ENCODE data around the gene RTN4RL1.

RTN4RL1 gene

DNA sequence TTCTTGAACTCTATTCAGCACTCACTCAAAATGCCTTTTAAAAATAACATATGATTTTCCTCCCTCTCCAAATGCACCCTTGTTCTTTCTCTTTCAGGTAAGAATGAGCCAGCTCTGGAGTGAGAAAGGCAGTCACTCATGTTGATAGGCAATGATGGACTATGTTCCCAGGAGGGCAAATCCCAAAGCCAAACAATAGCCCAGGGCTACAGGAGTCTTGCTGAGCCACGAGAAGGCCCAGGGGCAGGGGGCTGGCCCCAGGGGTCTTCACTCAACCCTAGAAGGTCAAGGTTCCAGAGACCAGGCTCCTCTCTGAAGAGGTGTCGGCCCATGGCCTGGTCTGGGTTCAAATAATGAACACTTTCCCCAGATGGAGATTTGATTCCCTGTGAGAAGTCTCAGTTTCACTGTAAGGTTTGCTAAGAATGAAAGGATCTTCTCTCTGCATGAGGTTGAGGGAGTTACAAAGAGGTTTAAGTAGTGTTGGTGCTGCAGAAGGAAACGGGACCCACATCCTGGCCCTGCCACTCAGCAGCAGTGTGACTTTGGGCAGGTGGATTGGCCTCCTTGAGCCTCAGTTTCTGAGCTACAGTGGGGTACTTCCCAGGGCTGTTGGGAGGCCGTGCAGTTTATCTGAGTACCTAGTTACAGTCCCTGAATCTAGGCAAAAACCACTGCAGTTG is 49.0 kb downstream of the RTN4RL1 start:
- DNase-seq, result no peak
- H3K4me1 ChIP-seq (ENCODE audit: control insufficient read depth, insufficient read depth, low read length, poor library complexity, severe bottlenecking), result peaks cover 3% of the 10 kb centered on the region
- no peak overlapping the region for H3K27ac ChIP-seq (ENCODE audit: insufficient read depth, low read length, poor library complexity, severe bottlenecking)
- no peaks in the 10 kb centered on the region for H3K9me3 ChIP-seq (ENCODE audit: control insufficient read depth, low read length)
- H3K27me3 ChIP-seq (replicated peaks; ENCODE audit: control insufficient read depth, insufficient read depth, low read length, poor library complexity, severe bottlenecking), result peaks cover 7% of the 10 kb centered on the region
- no peaks in the 10 kb centered on the region for H3K36me3 ChIP-seq (ENCODE audit: control insufficient read depth, insufficient read depth, low read length)
- no peak overlapping the region for H3K4me3 ChIP-seq (ENCODE audit: insufficient read depth, low read depth, low read length, poor library complexity, severe bottlenecking)

DNA sequence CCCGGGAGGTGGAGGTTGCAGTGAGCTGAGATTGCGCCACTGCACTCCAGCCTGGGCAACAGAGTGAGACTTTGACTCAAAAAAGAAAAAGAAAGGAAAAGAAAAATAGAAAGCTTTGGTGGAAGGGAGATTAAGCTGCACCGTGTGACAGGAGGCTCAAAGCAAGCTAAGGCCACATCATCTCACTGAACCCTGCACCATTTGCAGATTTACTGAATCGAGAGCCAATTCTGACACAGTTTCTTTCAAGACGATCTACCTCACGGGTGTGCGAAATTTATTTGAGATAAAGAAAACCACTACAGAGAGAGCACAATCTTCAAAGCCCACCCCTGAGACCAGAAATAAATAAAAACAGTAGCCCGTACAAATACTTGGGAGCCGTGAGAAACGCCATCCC is 49.6 kb downstream of the RTN4RL1 start:
- no peak for DNase-seq
- no peaks in the 10 kb centered on the region for H3K9me3 ChIP-seq (ENCODE audit: control insufficient read depth, low read length)
- H3K4me1 ChIP-seq (ENCODE audit: control insufficient read depth, insufficient read depth, low read length, poor library complexity, severe bottlenecking), result peaks cover 3% of the 10 kb centered on the region
- peaks cover 7% of the 10 kb centered on the region for H3K27me3 ChIP-seq (replicated peaks; ENCODE audit: control insufficient read depth, insufficient read depth, low read length, poor library complexity, severe bottlenecking)
- no peak overlapping the region for H3K4me3 ChIP-seq (ENCODE audit: insufficient read depth, low read depth, low read length, poor library complexity, severe bottlenecking)
- no peak overlapping the region for H3K27ac ChIP-seq (ENCODE audit: insufficient read depth, low read length, poor library complexity, severe bottlenecking)
- no peaks in the 10 kb centered on the region for H3K36me3 ChIP-seq (ENCODE audit: control insufficient read depth, insufficient read depth, low read length)

DNA sequence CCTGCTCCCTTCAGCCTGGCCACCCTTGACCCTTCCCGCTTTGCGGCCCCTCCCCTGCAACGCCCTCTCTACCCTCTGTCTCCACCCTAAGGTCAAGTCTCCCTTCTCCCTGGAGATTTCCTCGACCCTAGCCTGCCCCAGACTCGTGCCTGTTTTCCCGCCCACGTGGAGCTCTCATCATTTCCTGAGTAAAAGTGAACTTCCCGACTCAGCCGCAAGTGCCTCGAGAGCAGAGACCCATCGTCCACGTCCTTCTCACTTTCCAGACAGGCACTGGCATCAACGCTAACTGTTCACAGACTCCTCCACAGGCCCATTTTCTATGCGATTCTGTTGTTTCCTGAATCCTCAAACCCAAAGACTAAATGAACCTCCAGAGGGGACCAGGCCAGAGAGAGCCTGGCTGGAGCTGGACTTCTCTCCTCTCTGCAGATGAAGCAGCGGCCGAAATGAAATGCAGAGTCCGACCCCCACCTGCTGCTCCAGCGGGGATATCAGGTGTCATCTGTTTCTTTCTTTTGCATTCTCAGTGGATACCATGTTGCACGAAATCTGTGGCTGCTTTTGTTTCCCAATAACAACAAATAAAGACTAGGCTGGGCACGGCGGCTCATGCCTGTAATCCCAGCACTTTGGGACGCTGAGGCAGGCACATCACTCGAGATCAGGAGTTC is 52.5 kb downstream of the RTN4RL1 start:
- peaks cover 3% of the 10 kb centered on the region for H3K4me1 ChIP-seq (ENCODE audit: control insufficient read depth, insufficient read depth, low read length, poor library complexity, severe bottlenecking)

DNA sequence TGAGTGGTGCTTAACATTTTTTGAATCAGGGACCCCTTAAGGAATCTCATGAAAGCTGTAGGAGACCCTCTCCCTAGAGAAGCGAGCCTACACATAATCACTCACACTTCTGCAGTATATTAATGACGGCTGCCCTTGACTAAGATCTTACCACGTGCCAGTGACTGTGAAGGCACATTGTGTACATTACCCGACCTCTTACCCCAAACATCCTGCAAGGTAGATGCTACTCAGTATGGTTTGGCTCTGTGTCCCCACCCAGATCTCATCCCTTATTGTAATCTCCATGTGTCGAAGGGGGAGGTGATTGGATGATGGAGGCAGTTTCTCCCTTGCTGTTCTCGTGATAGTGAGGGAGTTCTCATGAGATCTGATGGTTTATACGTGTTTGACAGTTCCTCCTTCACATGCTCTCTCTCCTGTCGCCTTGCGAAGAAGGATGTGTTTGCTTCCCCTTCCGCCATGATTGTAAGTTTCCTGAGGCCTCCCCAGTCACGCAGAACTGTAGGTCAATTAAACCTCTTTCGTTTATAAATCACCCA is 54.2 kb downstream of the RTN4RL1 start:
- no peaks in the 10 kb centered on the region for H3K36me3 ChIP-seq (ENCODE audit: control insufficient read depth, insufficient read depth, low read length)
- no peaks in the 10 kb centered on the region for H3K9me3 ChIP-seq (ENCODE audit: control insufficient read depth, low read length)
- no peak for DNase-seq
- no peak overlapping the region for H3K4me3 ChIP-seq (ENCODE audit: insufficient read depth, low read depth, low read length, poor library complexity, severe bottlenecking)
- H3K27me3 ChIP-seq (replicated peaks; ENCODE audit: control insufficient read depth, insufficient read depth, low read length, poor library complexity, severe bottlenecking), result peaks cover 3% of the 10 kb centered on the region
- H3K4me1 ChIP-seq (ENCODE audit: control insufficient read depth, insufficient read depth, low read length, poor library complexity, severe bottlenecking), result no peaks in the 10 kb centered on the region
- no peak overlapping the region for H3K27ac ChIP-seq (ENCODE audit: insufficient read depth, low read length, poor library complexity, severe bottlenecking)

More for the DNA sequence above, 52.5 kb downstream of the RTN4RL1 start:
- Histone ChIP-seq H3K27me3 (replicated peaks; ENCODE audit: control insufficient read depth, insufficient read depth, low read length, poor library complexity, severe bottlenecking) (peaks cover 4% of the 10 kb centered on the region), H3K9me3 (ENCODE audit: control insufficient read depth, low read length) (no peaks in the 10 kb centered on the region), H3K4me3 (ENCODE audit: insufficient read depth, low read depth, low read length, poor library complexity, severe bottlenecking) (no peak overlapping the region), H3K36me3 (ENCODE audit: control insufficient read depth, insufficient read depth, low read length) (no peaks in the 10 kb centered on the region), H3K27ac (ENCODE audit: insufficient read depth, low read length, poor library complexity, severe bottlenecking) (no peak overlapping the region)
- no peak for DNase-seq

DNA sequence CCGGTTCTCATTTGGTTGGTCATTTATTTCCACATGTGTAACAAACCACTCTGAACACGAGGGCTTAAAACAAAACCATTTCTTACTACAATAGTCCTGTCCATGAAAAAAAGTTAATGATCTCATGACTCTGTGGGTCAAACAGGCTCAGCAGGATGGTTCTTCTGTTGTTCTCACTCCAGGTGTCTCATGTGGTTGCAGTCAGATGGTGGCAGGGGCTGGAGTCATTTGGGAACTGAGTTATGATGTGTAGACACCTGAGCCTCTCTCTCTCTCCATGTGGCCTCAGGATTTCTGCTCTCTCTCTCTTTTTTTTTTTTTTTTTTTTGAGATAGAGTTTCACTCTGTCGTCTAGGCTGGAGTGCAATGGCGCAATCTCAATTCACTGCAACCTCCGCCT is 55.4 kb downstream of the RTN4RL1 start:
- no peak for DNase-seq
- Histone ChIP-seq H3K4me3 (ENCODE audit: insufficient read depth, low read depth, low read length, poor library complexity, severe bottlenecking) (no peak overlapping the region), H3K4me1 (ENCODE audit: control insufficient read depth, insufficient read depth, low read length, poor library complexity, severe bottlenecking) (no peaks in the 10 kb centered on the region), H3K9me3 (ENCODE audit: control insufficient read depth, low read length) (no peaks in the 10 kb centered on the region), H3K36me3 (ENCODE audit: control insufficient read depth, insufficient read depth, low read length) (no peaks in the 10 kb centered on the region), H3K27ac (ENCODE audit: insufficient read depth, low read length, poor library complexity, severe bottlenecking) (no peak overlapping the region), H3K27me3 (replicated peaks; ENCODE audit: control insufficient read depth, insufficient read depth, low read length, poor library complexity, severe bottlenecking) (peaks cover 3% of the 10 kb centered on the region)

DNA sequence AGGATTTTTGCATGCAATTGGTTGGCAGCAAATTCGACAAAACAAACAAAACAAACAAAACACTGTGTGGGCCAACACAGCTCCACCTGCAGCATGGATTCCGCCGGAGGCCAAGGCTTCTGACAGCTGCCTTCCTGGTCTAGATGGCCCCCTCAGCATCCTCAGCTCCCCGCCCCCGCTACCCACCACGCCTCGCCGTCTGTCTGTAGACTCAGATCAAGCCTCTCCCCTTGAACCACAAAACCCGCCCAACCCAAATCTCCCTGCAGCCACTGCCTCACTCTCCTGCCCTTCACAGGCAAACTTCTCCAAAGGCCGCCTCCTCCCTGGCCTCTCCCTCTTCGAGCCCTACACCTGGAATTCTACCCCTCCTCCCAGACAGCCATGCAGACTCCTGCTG is 57.9 kb downstream of the RTN4RL1 start:
- Histone ChIP-seq H3K4me1 (ENCODE audit: control insufficient read depth, insufficient read depth, low read length, poor library complexity, severe bottlenecking) (no peaks in the 10 kb centered on the region), H3K27ac (ENCODE audit: insufficient read depth, low read length, poor library complexity, severe bottlenecking) (no peak overlapping the region), H3K4me3 (ENCODE audit: insufficient read depth, low read depth, low read length, poor library complexity, severe bottlenecking) (no peak overlapping the region), H3K9me3 (ENCODE audit: control insufficient read depth, low read length) (no peaks in the 10 kb centered on the region), H3K36me3 (ENCODE audit: control insufficient read depth, insufficient read depth, low read length) (no peaks in the 10 kb centered on the region), H3K27me3 (replicated peaks; ENCODE audit: control insufficient read depth, insufficient read depth, low read length, poor library complexity, severe bottlenecking) (peaks cover 3% of the 10 kb centered on the region)
- no peak for DNase-seq

DNA sequence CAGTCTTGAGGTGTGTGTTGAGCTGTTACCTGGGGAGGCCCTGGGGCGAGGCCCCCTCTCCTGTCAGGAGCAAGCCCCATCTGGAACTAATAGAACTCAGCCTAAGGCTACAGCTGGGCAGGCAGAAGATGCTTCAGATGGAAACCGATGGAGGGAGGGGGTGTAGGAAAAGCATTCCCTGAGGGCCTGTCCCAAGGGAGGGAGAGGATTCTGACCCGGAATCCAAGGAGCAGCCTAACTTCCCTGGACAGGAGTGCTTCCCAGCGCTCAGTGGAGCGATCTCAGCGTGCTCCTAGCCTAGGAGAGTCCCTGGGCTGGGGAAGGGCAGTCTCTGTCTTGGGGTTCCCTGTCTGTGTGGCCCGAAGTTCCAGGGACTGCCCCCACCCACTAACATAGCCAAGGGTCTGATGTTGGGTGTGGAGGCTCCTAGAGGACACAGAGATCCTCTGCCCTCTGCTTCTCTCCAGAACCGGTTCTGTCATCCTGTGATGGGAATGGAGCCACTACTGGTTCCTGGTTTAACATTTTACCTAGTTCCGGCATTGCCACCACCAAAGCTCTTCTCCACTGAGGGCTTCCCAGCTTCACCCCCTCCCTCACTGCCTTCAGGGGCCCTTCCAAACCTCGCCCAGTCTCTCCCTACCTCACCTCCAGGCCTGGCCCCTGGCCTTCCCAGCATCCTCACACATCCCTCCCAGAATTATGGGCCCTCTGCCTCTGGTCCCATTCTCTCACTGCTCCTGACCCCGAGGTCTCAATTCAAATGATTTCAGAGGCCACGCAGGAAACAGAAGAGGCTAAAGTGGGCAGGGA is 58.7 kb downstream of the RTN4RL1 start:
- H3K27ac ChIP-seq (ENCODE audit: insufficient read depth, low read length, poor library complexity, severe bottlenecking), result no peak overlapping the region
- H3K9me3 ChIP-seq (ENCODE audit: control insufficient read depth, low read length), result no peaks in the 10 kb centered on the region
- no peak overlapping the region for H3K4me3 ChIP-seq (ENCODE audit: insufficient read depth, low read depth, low read length, poor library complexity, severe bottlenecking)
- H3K36me3 ChIP-seq (ENCODE audit: control insufficient read depth, insufficient read depth, low read length), result no peaks in the 10 kb centered on the region
- no peak for DNase-seq
- peaks cover 3% of the 10 kb centered on the region for H3K27me3 ChIP-seq (replicated peaks; ENCODE audit: control insufficient read depth, insufficient read depth, low read length, poor library complexity, severe bottlenecking)
- no peaks in the 10 kb centered on the region for H3K4me1 ChIP-seq (ENCODE audit: control insufficient read depth, insufficient read depth, low read length, poor library complexity, severe bottlenecking)

DNA sequence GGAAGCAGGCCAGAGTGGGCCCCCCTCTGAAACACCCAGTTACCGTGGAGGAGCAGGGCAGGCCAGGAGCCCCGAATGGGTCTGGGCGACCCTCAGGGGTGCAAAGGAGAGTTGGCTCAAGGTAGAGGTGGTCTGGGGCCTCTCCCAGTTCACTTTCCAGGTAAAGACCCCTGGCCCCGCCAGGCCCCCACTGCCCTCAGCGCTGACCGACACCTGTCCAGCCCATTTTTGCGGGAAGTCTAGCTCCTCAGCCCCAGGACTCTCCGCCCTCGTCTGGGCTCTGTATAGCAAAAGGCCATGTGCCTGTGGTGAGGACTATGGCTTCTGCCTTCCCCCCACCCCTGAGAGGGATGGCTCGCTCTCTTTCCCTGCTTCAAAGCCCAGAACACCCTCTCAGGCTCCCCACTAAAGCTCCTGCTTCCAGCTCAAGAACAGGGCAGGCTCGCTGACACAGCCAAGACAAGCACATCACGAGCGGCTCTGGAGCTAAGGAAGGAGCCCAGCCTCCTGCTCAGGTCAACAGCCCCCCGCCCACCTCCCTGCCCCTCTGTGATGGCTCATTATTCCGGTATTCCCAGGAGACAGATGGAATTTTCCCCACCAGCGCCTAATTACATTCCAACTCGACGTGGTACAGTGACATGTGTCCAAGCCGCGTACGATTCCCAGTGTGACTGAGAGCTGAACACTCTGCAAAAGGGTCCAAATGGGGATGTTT is 59.4 kb downstream of the RTN4RL1 start:
- Histone ChIP-seq H3K27me3 (replicated peaks; ENCODE audit: control insufficient read depth, insufficient read depth, low read length, poor library complexity, severe bottlenecking) (peaks cover 3% of the 10 kb centered on the region), H3K36me3 (ENCODE audit: control insufficient read depth, insufficient read depth, low read length) (no peaks in the 10 kb centered on the region), H3K27ac (ENCODE audit: insufficient read depth, low read length, poor library complexity, severe bottlenecking) (no peak overlapping the region), H3K4me3 (ENCODE audit: insufficient read depth, low read depth, low read length, poor library complexity, severe bottlenecking) (no peak overlapping the region), H3K4me1 (ENCODE audit: control insufficient read depth, insufficient read depth, low read length, poor library complexity, severe bottlenecking) (no peaks in the 10 kb centered on the region), H3K9me3 (ENCODE audit: control insufficient read depth, low read length) (no peaks in the 10 kb centered on the region)
- DNase-seq, result no peak

DNA sequence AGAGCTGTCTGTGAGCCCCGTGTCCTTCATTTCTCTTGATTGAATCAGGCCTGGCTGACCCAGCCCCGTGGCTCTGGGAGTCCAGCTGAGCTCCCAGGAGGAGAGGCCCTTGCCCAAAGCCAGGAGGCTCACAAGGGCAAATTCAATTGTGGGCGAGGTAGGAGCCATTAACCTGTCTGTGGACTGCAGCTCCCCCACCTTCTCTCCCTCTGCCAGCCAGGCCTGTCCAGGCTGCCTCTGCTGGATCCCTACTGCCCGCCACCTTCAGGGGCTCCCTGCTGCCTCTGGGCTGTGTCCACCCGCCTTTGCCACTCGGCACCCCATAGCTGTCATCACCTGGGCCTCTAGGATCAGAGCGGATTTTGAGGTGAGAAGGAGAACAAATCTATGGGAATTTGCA is 61.9 kb downstream of the RTN4RL1 start:
- no peaks in the 10 kb centered on the region for H3K9me3 ChIP-seq (ENCODE audit: control insufficient read depth, low read length)
- H3K4me1 ChIP-seq (ENCODE audit: control insufficient read depth, insufficient read depth, low read length, poor library complexity, severe bottlenecking), result no peaks in the 10 kb centered on the region
- H3K27me3 ChIP-seq (replicated peaks; ENCODE audit: control insufficient read depth, insufficient read depth, low read length, poor library complexity, severe bottlenecking), result no peaks in the 10 kb centered on the region
- no peaks in the 10 kb centered on the region for H3K36me3 ChIP-seq (ENCODE audit: control insufficient read depth, insufficient read depth, low read length)
- H3K4me3 ChIP-seq (ENCODE audit: insufficient read depth, low read depth, low read length, poor library complexity, severe bottlenecking), result no peak overlapping the region
- no peak for DNase-seq
- H3K27ac ChIP-seq (ENCODE audit: insufficient read depth, low read length, poor library complexity, severe bottlenecking), result no peak overlapping the region
